HG02623 (cell line): ENCODE data around the gene ERV3-1.
"Not testable (repeated sequence)": the region's sequence is repeated elsewhere in the genome, so short reads cannot be mapped to it uniquely, and the experiment has no call there.

Experiments
- ATAC-seq: cut with Tn5 transposase; IDR thresholded peaks from one replicate; pipeline ENCODE4 v1.9.1; 2021; ENCODE audit warnings: moderate library complexity; ENCODE audit not compliant: unreplicated experiment

The ERV3-1 gene

GRCh38 chr7:64944667-64945502 lies 61.6 kb downstream of the ERV3-1 start:
- not testable (repeated sequence) for ATAC-seq
